Measurements from ENCODE around the gene NKTR.

Gene NKTR

DNA sequence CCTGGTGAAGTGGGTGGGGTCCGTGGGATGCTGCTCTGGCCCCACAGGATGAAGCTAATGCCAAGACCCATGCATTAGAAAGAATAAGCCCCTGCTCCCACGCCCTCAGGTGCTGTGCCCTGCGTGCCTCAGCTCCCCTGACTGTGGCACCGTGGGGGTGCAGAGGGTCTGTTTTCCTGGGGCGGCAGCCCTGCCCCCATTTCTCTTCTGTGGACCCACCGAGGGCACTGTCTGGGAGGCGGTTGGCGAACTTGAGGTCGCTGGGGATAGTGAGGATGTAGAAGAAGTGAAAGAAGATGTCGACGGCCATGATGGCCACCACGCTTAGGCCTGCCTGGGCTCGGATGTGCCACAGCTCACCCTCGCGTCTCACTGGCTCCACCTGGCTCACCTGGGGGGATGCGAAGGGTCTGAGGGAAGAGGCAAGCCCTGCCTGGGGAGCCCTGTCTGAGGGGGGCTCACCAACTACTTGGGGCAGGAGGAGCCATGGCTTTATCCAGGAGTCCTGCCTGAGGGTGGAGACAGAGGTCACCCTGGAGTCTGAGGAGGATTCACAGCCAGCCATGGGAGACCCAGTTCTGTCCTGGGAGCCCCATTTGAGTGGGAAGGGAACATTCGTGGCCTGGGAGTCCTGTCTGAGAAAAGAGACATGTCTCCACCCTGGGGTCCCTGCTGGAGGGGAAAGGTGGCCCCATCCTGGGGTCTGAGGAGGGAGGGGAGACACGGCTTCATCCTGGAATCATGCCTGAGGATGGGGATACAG lies 97.0 kb downstream of the NKTR start:
- DNase-seq: no peak

Data from COR-L47 (cell line).